Right lobe of liver (tissue), 6 donors: ENCODE results near the gene LPIN3. TPM values are rescaled to one million over a fixed set of nuclear protein-coding genes. Genes with fewer than 3 reads are reported as not detected.
"Not testable (repeated sequence)": the region's sequence is repeated elsewhere in the genome, so short reads cannot be mapped to it uniquely, and the experiment has no call there.

Experiments
- ATAC-seq, 4 donors: fragments of 200-7000 bp; cut with Tn5 transposase; one replicate each; pipeline ENCODE4 v1.9.1; 2020; ENCODE audit warnings: mild to moderate bottlenecking in 4 of 4, moderate library complexity in 4 of 4
- DNase-seq, 3 donors: peaks; one replicate each; pipeline ENCODE4 v3.0.0-alpha.2; 2020
- H3K27ac ChIP-seq, 3 donors: fragments of 200-600 bp; one replicate each; pipeline ENCODE4 v1.8.0; 2022
- H3K27me3 ChIP-seq, 2 donors: fragments of 200-600 bp; one replicate each; pipeline ENCODE4 v1.8.0; 2022
- H3K36me3 ChIP-seq, 4 donors: fragments of 200-600 bp; sonication (generic) in 1 of 4; one replicate each; pipeline versions ENCODE4 v1.5.1 to v1.8.0; 2017 to 2022; ENCODE audit warnings: control low read depth in 1 of 4
- H3K4me1 ChIP-seq, 4 donors: fragments of 200-600 bp; sonication (generic) in 1 of 4; one replicate each; pipeline versions ENCODE4 v1.5.1 to v1.8.0; 2017 to 2022; ENCODE audit warnings: control low read depth in 1 of 4
- H3K4me3 ChIP-seq, 3 donors: fragments of 200-600 bp; one replicate each; pipeline ENCODE4 v1.8.0; 2022
- H3K9me3 ChIP-seq, 4 donors: fragments of 200-600 bp; sonication (generic) in 1 of 4; one replicate each; pipeline versions ENCODE4 v1.5.1 to v1.8.0; 2017 to 2022; ENCODE audit warnings: control low read depth in 1 of 4
- CTCF ChIP-seq, 4 donors: fragments of 200-600 bp in 3 of 4; fragments of 450-650 bp in 1 of 4; IDR thresholded peaks; one replicate each; pipeline versions ENCODE4 v1.5.1 to v1.8.0; 2016 to 2022; ENCODE audit warnings: antibody characterized with exemption in 4 of 4, mild to moderate bottlenecking in 2 of 4
- POLR2A ChIP-seq: fragments of 450-650 bp; IDR thresholded peaks from one replicate; pipeline ENCODE4 v1.6.1; 2017; ENCODE audit warnings: antibody characterized with exemption, mild to moderate bottlenecking
- WGBS: methylation state at CpG from one replicate; pipeline ENCODE4 v1.1.6; 2018; ENCODE audit warnings: low coverage, low lambda C conversion rate; ENCODE audit not compliant: insufficient coverage; ENCODE audit errors: missing lambda C conversion rate; 5-methylcytosine and 5-hydroxymethylcytosine counted together
- intact Hi-C, 2 donors: fragments of 100-400 bp; cut with DNase I; formaldehyde crosslinking; loops; one replicate each; pipeline versions ENCODE4 v1.11.2 to v1.14.1; 2022
- total RNA-seq, 6 experiments: library from RNA; depleted of rRNA in 2 of 6; stranded (reverse); fragments of >200 nt in 2 of 6; fragmentation: NEBNext Ultra II Directional in 3 of 6; extraction: Animal tissue kit (Norgen Biotek cat#: 25700) in 3 of 6; gene quantifications; one replicate each; pipeline versions ENCODE4 v1.1.0 to v1.2.4, GENCODE V29; 2016 to 2023
- donor health status: DM: no; HTN: yes; CAD: no.
- donor health status: DM: no; HTN: no; CAD: no.
- donor health status: DM: no; HTN: no; CAD: no.
- donor health status: DM: no; HTN: yes; CAD: no.
- donor health status: DM: no; HTN: yes; CAD: no.

Gene LPIN3
- total RNA-seq, 6 experiments from 2014 or later = 8.4 to 44.7 (median 23.4) TPM

DNA sequence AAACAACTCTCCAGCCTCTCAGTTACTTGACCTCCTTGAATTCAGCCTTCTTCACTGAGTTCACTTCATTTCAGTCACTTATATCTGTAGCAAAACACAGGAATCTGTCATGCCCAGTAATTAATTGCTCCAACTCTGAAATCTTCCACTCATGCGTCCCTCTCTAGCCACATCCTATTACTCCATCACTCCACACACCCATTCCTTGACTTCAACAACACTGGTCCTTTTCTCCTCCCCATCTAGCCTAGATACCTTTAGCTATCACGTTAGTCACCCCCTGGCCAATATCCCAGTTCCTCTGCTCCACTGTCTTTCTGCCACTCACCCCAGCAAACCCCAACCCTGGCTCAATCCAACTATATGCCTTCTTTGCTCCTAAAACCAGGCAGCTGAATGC, 30.8 kb upstream of the LPIN3 start:
- intact Hi-C loops = no loop called here
- DNase-seq = no peak
- TF ChIP-seq CTCF (IDR thresholded peaks at IDR 0.05) (no peak), POLR2A (no peak)
- Histone ChIP-seq H3K9me3 (no peaks in the 10 kb centered on the region), H3K27me3 (no peaks in the 10 kb centered on the region), H3K4me3 (no peak overlapping the region), H3K4me1 (peaks cover 0 to 33% (median 12%) of the 10 kb centered on the region in 4 donors), H3K36me3 (no peaks in the 10 kb centered on the region), H3K27ac (peak overlapping the region in 2 of 3 donors; percentile 16 to 54)
- 32% methylated on average over 2 of the region's 2 CpGs for whole genome bisulfite sequencing
- ATAC-seq = peak in 1 of 4 donors; percentile 24

DNA sequence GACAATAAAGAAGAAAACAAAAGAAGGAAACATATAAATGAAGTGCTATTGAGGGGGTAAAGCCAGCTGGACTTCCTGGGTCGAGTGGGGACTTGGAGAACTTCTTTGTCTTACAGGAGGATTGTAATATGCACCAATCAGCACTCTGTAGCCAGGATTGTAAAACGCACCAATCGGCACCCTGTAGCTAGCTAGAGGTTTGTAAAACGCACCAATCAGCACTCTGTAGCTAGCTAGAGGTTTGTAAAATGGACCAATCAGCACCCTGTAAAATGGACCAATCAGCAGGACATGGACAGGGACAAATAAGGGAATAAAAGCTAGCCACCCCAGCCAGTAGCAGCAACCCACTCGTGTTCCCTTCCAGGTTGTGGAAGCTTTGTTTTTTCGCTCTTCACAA, 28.6 kb upstream of the LPIN3 start:
- H3K27ac ChIP-seq, H3K4me3 ChIP-seq, DNase-seq, intact Hi-C loops, H3K36me3 ChIP-seq, H3K9me3 ChIP-seq, ATAC-seq, H3K27me3 ChIP-seq: not testable (repeated sequence)
- 91% methylated on average over 4 of the region's 6 CpGs for WGBS
- H3K4me1 ChIP-seq = peaks cover 0 to 40% (median 17%) of the 10 kb centered on the region in 4 donors

GRCh38 chr20:41314386-41314785, 26.2 kb upstream of the LPIN3 start:
- WGBS = 66% methylated on average over 2 of the region's 2 CpGs
- no peaks in the 10 kb centered on the region for H3K36me3 ChIP-seq
- peaks cover 0 to 31% (median 14%) of the 10 kb centered on the region in 4 donors for H3K4me1 ChIP-seq
- no peak for TF ChIP-seq POLR2A
- no peak for TF ChIP-seq CTCF (IDR thresholded peaks at IDR 0.05)
- H3K27me3 ChIP-seq = no peaks in the 10 kb centered on the region
- DNase-seq (no peak), ATAC-seq (no peak)
- H3K9me3 ChIP-seq = no peaks in the 10 kb centered on the region
- intact Hi-C loops = no loop called here
- H3K4me3 ChIP-seq = no peak overlapping the region
- H3K27ac ChIP-seq = no peak overlapping the region

- intact Hi-C loops = no loop called here
- H3K36me3 ChIP-seq = no peaks in the 10 kb centered on the region
- DNase-seq = peak in 1 of 3 donors; percentile 54
- TF ChIP-seq CTCF (IDR thresholded peaks at IDR 0.05) = no peak
- TF ChIP-seq POLR2A = peak; percentile 64
- H3K4me3 ChIP-seq = peak overlapping the region; percentile 1 to 84 (median 78)
- H3K27me3 ChIP-seq = no peaks in the 10 kb centered on the region
- no peaks in the 10 kb centered on the region for H3K9me3 ChIP-seq
- ATAC-seq = peak; percentile 35 to 55 (median 36)
- 45% methylated on average over 6 of the region's 6 CpGs for WGBS
- peak overlapping the region; percentile 80 to 86 (median 80) for H3K27ac ChIP-seq
- H3K4me1 ChIP-seq = peaks cover 0 to 36% (median 10%) of the 10 kb centered on the region in 4 donors
These were observed 24.6 kb upstream of the LPIN3 start for GRCh38 chr20:41316051-41316450.

- intact Hi-C loops = no loop called here
- Histone ChIP-seq H3K9me3 (no peaks in the 10 kb centered on the region), H3K27ac (peak overlapping the region; percentile 80 to 86 (median 80)), H3K36me3 (no peaks in the 10 kb centered on the region), H3K4me1 (peaks cover 0 to 43% (median 10%) of the 10 kb centered on the region in 4 donors), H3K27me3 (no peaks in the 10 kb centered on the region), H3K4me3 (peak overlapping the region; percentile 53 to 84 (median 78))
- peak; percentile 56 to 69 (median 66) for ATAC-seq
- peak; percentile 87 to 91 (median 89) for DNase-seq
- 5% methylated on average over 7 of the region's 66 CpGs for WGBS
- TF ChIP-seq POLR2A (peak; percentile 48), CTCF (IDR thresholded peaks at IDR 0.05) (no peak)
These were observed 23.7 kb upstream of the LPIN3 start for GRCh38 chr20:41316602-41317545.
